Inferior parietal cortex (tissue), 1 donor: ENCODE results near the gene TAX1BP3.

Source experiments
- DNase-seq: peaks from one replicate; pipeline ENCODE4 v3.0.0-alpha.2; 2016; ENCODE audit errors: extremely low spot score

TAX1BP3 gene

GRCh38 chr17:3626831-3627768 lies 41.3 kb downstream of the TAX1BP3 start:
- DNase-seq = no peak

- no peak for DNase-seq
Observed at GRCh38 chr17:3622977-3623594, 45.3 kb downstream of the TAX1BP3 start.

DNA sequence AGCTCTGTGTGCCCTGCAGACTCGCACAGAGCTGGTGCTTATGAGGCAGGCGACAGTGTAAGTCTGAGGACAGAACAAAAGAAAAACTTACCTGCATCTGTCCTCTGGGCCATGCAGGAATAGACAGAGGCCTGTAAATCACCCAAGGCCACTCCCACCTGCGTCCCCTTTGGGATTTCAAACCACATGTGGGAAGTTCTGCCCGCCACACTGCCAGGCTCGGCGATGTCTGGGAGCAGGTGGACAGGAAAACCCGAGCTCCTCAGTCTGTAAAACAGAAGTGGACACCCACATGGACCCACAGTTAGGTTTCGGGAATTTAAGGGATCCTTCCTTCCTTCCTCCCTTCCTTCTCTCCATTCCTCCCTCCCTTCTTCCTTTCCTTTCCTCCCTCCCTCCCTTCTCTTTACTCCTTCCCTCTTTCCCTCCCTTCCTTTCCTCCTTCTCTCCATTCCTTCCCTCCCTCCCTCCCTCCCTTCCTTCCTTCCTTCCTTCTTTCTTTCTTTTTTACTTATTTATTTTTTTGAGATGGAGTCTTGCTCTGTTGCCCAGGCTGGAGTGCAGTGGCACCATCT lies 47.1 kb downstream of the TAX1BP3 start:
- no peak for DNase-seq

DNA sequence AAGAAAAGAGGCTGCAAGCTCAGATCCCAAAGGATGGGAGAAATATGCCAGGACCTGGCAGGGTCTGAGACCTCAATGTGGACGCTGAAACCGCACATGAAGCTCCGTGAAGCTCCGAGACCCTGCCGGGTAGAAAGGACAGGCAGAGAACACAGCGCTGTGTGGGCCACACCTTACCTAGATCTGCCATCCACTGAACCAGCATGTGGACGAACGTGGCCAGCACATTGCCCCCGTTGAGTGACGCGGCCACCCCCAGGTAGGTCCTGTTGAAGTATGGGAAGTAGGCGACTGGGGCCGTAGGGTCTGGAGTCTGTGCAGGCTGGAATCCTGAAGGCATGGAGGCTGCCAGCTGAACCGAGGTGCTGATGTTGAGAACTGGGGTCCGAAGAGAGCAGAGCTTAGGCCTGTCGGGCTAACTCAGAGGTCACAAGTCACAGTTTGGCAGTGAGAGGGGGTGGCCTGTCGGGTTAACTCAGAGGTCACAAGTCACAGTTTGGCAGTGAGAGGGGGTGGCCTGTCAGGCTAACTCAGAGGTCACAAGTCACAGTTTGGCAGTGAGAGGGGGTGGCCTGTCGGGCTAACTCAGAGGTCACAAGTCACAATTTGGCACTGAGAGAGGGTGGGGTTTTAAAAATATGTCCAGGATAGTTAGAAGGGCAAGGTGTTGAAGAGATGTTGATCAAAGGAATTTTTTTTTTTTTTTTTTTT lies 53.1 kb downstream of the TAX1BP3 start:
- DNase-seq = no peak

- DNase-seq = no peak
Observed at GRCh38 chr17:3613124-3613523, 55.3 kb downstream of the TAX1BP3 start.
